SK-N-SH (cell line): ENCODE results near the gene RMI1. TPM values are rescaled to one million over a fixed set of nuclear protein-coding genes. Genes with fewer than 3 reads are reported as not detected.
A peak's percentile ranks its signal among the peaks of the same experiment; 100 is the strongest.

ENCODE experiments used
- CTCF ChIA-PET: fragments of 300-600, 350-600 bp; formaldehyde crosslinking; extraction: SDS; loops from one replicate; lab custom pipeline; 2021; lab: Yijun Ruan, JAX
- POLR2A ChIA-PET: fragments of 350-600 bp; sonication (Branson Sonifier 250); formaldehyde crosslinking; extraction: SDS; loops from one replicate; lab custom pipeline; 2020; ENCODE audit warnings: antibody characterized with exemption, inconsistent platforms; lab: Yijun Ruan, JAX
- DNase-seq: peaks from one replicate; pipeline ENCODE4 v3.0.0; 2012
- H2AFZ ChIP-seq: fragments of 200-600 bp; sonication (generic); 2 replicates; pipeline ENCODE4 v1.8.1; 2016; ENCODE audit warnings: antibody characterized with exemption, mild to moderate bottlenecking, low read depth
- H3F3A ChIP-seq: fragments of 200-600 bp; sonication (generic); replicated peaks from 2 replicates; pipeline ENCODE3; 2016; ENCODE audit warnings: antibody characterized with exemption, mild to moderate bottlenecking; ENCODE audit not compliant: insufficient read depth
- H3K27ac ChIP-seq, 2 experiments: fragments of 200-500 bp in 1 of 2; fragments of 200-600 bp in 1 of 2; sonication (Bioruptor generic) in 1 of 2; sonication (generic), shearing (Covaris generic) in 1 of 2; 2 replicates each; pipeline versions ENCODE4 v1.5.1 to v1.6.1; 2014 to 2016; ENCODE audit warnings: low read depth in 2 of 2, inconsistent platforms in 1 of 2, low read length in 1 of 2, mild to moderate bottlenecking in 1 of 2, mixed read lengths in 1 of 2
- H3K27me3 ChIP-seq: fragments of 200-600 bp; sonication (generic), shearing (Covaris generic); 2 replicates; pipeline ENCODE4 v1.6.1; 2016; ENCODE audit warnings: mixed run types; ENCODE audit not compliant: insufficient read depth
- H3K36me3 ChIP-seq, 2 experiments: fragments of 200-500 bp in 1 of 2; fragments of 200-600 bp in 1 of 2; sonication (Bioruptor generic) in 1 of 2; sonication (generic) in 1 of 2; replicated peaks in 1 of 2; 2 replicates each; pipeline versions ENCODE3 to v1.5.1; 2014 to 2016; ENCODE audit warnings: low read length in 1 of 2, mild to moderate bottlenecking in 1 of 2; ENCODE audit not compliant: insufficient read depth in 2 of 2, control insufficient read depth in 1 of 2
- H3K4me1 ChIP-seq, 2 experiments: fragments of 200-500 bp in 1 of 2; fragments of 200-600 bp in 1 of 2; sonication (Bioruptor generic) in 1 of 2; sonication (generic), shearing (Covaris generic) in 1 of 2; 2 replicates each; pipeline versions ENCODE4 v1.5.1 to v1.6.1; 2014 to 2016; ENCODE audit warnings: low read depth in 1 of 2, low read length in 1 of 2, mixed run types in 1 of 2; ENCODE audit not compliant: insufficient read depth in 2 of 2, control insufficient read depth in 1 of 2
- H3K4me2 ChIP-seq: fragments of 200-600 bp; sonication (generic), shearing (Covaris generic); 2 replicates; pipeline ENCODE4 v1.6.1; 2017; ENCODE audit warnings: mixed run types
- H3K4me3 ChIP-seq, 2 experiments: fragments of 200-500 bp in 1 of 2; fragments of 200-600 bp in 1 of 2; sonication (Bioruptor generic) in 1 of 2; sonication (generic), shearing (Covaris generic) in 1 of 2; 2 replicates each; pipeline versions ENCODE4 v1.5.1 to v1.8.1; 2014 to 2016; ENCODE audit warnings: low read depth in 2 of 2, inconsistent platforms in 1 of 2, low read length in 1 of 2, mild to moderate bottlenecking in 1 of 2, mixed read lengths in 1 of 2, moderate library complexity in 1 of 2
- H3K79me2 ChIP-seq: fragments of 200-600 bp; sonication (generic); 2 replicates; pipeline ENCODE4 v1.8.1; 2017; ENCODE audit warnings: mild to moderate bottlenecking; ENCODE audit not compliant: insufficient read depth
- H3K9ac ChIP-seq: fragments of 200-600 bp; sonication (generic); 2 replicates; pipeline ENCODE4 v1.6.1; 2017; ENCODE audit warnings: mixed run types
- H3K9me2 ChIP-seq: fragments of 200-600 bp; sonication (generic); 2 replicates; pipeline ENCODE4 v1.6.1; 2017; ENCODE audit warnings: mixed run types
- H3K9me3 ChIP-seq: fragments of 200-600 bp; sonication (generic); 2 replicates; pipeline ENCODE4 v1.6.1; 2017; ENCODE audit warnings: mixed run types, mild to moderate bottlenecking, moderate library complexity
- H4K20me1 ChIP-seq: fragments of 200-600 bp; sonication (generic); 2 replicates; pipeline ENCODE4 v1.6.1; 2017; ENCODE audit warnings: mild to moderate bottlenecking, mixed run types; ENCODE audit not compliant: insufficient read depth
- FOXJ3 ChIP-seq: sonication (generic); formaldehyde crosslinking; IDR thresholded peaks from 2 replicates; pipeline ENCODE4 v1.5.1; 2020; ENCODE audit warnings: mild to moderate bottlenecking, missing genetic modification reagents
- GABPA ChIP-seq: IDR thresholded peaks from 2 replicates; pipeline ENCODE4 v1.4.0; 2012; ENCODE audit warnings: low read depth, mild to moderate bottlenecking
- GATA2 ChIP-seq: sonication (generic); formaldehyde crosslinking; IDR thresholded peaks from 2 replicates; pipeline ENCODE4 v1.5.0; 2020; ENCODE audit warnings: mild to moderate bottlenecking, missing genetic modification reagents
- MAX ChIP-seq: IDR thresholded peaks from 2 replicates; pipeline ENCODE4 v1.4.0; 2012; ENCODE audit warnings: low read depth
- MEF2A ChIP-seq: IDR thresholded peaks from 2 replicates; pipeline ENCODE4 v1.4.0; 2012; ENCODE audit warnings: low read depth, borderline replicate concordance
- POLR2AphosphoS5 ChIP-seq: IDR thresholded peaks from 2 replicates; pipeline ENCODE4 v1.6.1; 2012; ENCODE audit warnings: low read depth, low read length
- RAD21 ChIP-seq: IDR thresholded peaks from 2 replicates; pipeline ENCODE4 v1.6.1; 2012; ENCODE audit warnings: mild to moderate bottlenecking, low read length
- RCOR1 ChIP-seq: fragments of 150-350 bp; IDR thresholded peaks from 2 replicates; pipeline ENCODE4 v1.6.1; 2017; ENCODE audit warnings: antibody characterized with exemption, low read length
- REST ChIP-seq: IDR thresholded peaks from 2 replicates; pipeline ENCODE4 v1.6.1; 2012; ENCODE audit warnings: mild to moderate bottlenecking, low read depth, low read length, moderate library complexity
- RFX5 ChIP-seq: IDR thresholded peaks from 2 replicates; pipeline ENCODE4 v1.6.1; 2012; ENCODE audit warnings: mild to moderate bottlenecking, improper control_type of control experiment, low read length
- SIN3A ChIP-seq: IDR thresholded peaks from 2 replicates; pipeline ENCODE4 v1.6.1; 2012; ENCODE audit warnings: low read depth, mild to moderate bottlenecking, low read length, moderate library complexity, borderline replicate concordance
- TEAD4 ChIP-seq: IDR thresholded peaks from 2 replicates; pipeline ENCODE4 v1.4.0; 2012; ENCODE audit warnings: mild to moderate bottlenecking, borderline replicate concordance; ENCODE audit not compliant: insufficient read depth
- WGBS: methylation state at CpG from one replicate; pipeline ENCODE4 v1.1.6; 2017; ENCODE audit warnings: low lambda C conversion rate; 5-methylcytosine and 5-hydroxymethylcytosine counted together
- polyA plus RNA-seq, 3 experiments: library from polyadenylated mRNA; depleted of rRNA; stranded (reverse); fragments of >200 nt; gene quantifications; 2 replicates each; pipeline ENCODE4 v1.2.3, GENCODE V29; 2012

The RMI1 gene
- polyA plus RNA-seq, 1 of the 3 experiments (the other 2 are of a cell fraction), result 1.0 TPM

- Histone ChIP-seq H3K4me3 (no peak overlapping the region), H3K4me2 (no peak overlapping the region), H3K9ac (no peak overlapping the region), H3K9me3 (no peaks in the 10 kb centered on the region), H3K79me2 (peaks cover 20% of the 10 kb centered on the region), H3F3A (peaks cover 62% of the 10 kb centered on the region), H3K27me3 (no peaks in the 10 kb centered on the region), H4K20me1 (peaks cover 49% of the 10 kb centered on the region), H3K27ac (peak overlapping the region in 1 of 2 experiments; percentile 60; a peak in 1 of 4 replicates), H3K9me2 (no peaks in the 10 kb centered on the region), H3K4me1 (no peaks in the 10 kb centered on the region; a peak in 1 of 4 replicates), H2AFZ (no peak overlapping the region), H3K36me3 (peaks cover 45 to 52% of the 10 kb centered on the region in 2 experiments)
- TF ChIP-seq SIN3A, result no peak
- no peak for TF ChIP-seq GABPA
- POLR2A ChIA-PET, result interaction anchor here (1.0 kb wide), 1 partner anchor 10 kb away, joined by 3 read pairs; a partner anchor contains a TSS
- WGBS, result 89% methylated on average over 8 of the region's 8 CpGs
- no peak for DNase-seq
- CTCF ChIA-PET, result interaction anchor here (1.1 to 1.4 kb wide), 2 partner anchors 14 to 295 kb away, joined by 3 to 6 read pairs; partner anchors contain the start of gene HNRNPK
Observed at GRCh38 chr9:83966209-83966582, 14.4 kb upstream of the RMI1 start.

GRCh38 chr9:83967073-83967472, 13.5 kb upstream of the RMI1 start:
- H3K4me3 ChIP-seq, result no peak overlapping the region
- H3K9ac ChIP-seq, result no peak overlapping the region
- H4K20me1 ChIP-seq, result peaks cover 58% of the 10 kb centered on the region
- DNase-seq, result no peak
- no peak overlapping the region for H2AFZ ChIP-seq
- H3K4me1 ChIP-seq, result no peaks in the 10 kb centered on the region; a peak in 1 of 4 replicates
- no peaks in the 10 kb centered on the region for H3K9me2 ChIP-seq
- H3K27ac ChIP-seq, result peak overlapping the region in 1 of 2 experiments; percentile 60; a peak in 1 of 4 replicates
- no peak overlapping the region for H3K4me2 ChIP-seq
- TF ChIP-seq POLR2AphosphoS5 (peak; percentile 33; the same call in 1 of the 2 replicates), MAX (no peak)
- peaks cover 54 to 61% of the 10 kb centered on the region in 2 experiments for H3K36me3 ChIP-seq
- H3K79me2 ChIP-seq, result peaks cover 29% of the 10 kb centered on the region
- ChIA-PET POLR2A (no interaction called here), CTCF (interaction anchor here (1.1 to 2.3 kb wide), 2 partner anchors 13 to 294 kb away, joined by 3 to 7 read pairs; partner anchors contain the start of gene HNRNPK)
- H3K27me3 ChIP-seq, result no peaks in the 10 kb centered on the region
- WGBS, result 93% methylated on average over 1 of the region's 1 CpG
- H3F3A ChIP-seq, result peaks cover 67% of the 10 kb centered on the region
- H3K9me3 ChIP-seq, result no peaks in the 10 kb centered on the region

DNA sequence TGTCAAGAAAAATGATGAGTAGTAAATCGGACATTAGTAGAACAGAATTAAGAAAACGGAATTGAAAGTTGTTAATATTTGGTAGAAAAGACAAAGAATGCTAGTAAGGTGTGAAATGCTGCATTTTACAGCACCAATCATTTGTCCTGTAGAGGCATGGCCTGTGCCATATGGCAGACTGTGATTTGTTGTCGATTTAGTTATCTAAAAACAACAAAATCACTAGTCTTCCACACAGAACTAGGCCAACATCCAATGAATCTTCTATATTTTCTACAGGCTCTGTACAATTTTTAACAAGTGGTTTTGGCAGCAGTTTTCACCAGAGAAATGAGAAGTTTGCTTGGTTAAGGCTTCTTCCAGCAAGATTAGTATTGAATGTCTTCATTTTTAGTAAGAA, 11.0 kb upstream of the RMI1 start:
- H3K79me2 ChIP-seq, result peaks cover 54% of the 10 kb centered on the region
- H3K9ac ChIP-seq, result no peak overlapping the region
- POLR2A ChIA-PET, result no interaction called here
- H4K20me1 ChIP-seq, result peaks cover 83% of the 10 kb centered on the region
- CTCF ChIA-PET, result interaction anchor here (1.7 kb wide), 1 partner anchor 292 kb away, joined by 8 read pairs; no protein-coding TSS in a partner anchor
- no peak for DNase-seq
- no peak overlapping the region for H3K4me3 ChIP-seq
- H3K4me1 ChIP-seq, result peaks cover 0 to 2% of the 10 kb centered on the region in 2 experiments; a peak in 2 of 4 replicates
- peaks cover 87% of the 10 kb centered on the region for H3F3A ChIP-seq
- no peaks in the 10 kb centered on the region for H3K9me3 ChIP-seq
- TF ChIP-seq RFX5 (no peak), GABPA (no peak), REST (no peak), RCOR1 (no peak), FOXJ3 (no peak), GATA2 (CRISPR knock-in tag) (no peak), TEAD4 (no peak), RAD21 (no peak), MEF2A (no peak)
- H3K27ac ChIP-seq, result no peak overlapping the region; a peak in 1 of 4 replicates
- WGBS, result 98% methylated on average over 3 of the region's 3 CpGs
- H3K36me3 ChIP-seq, result peaks cover 79 to 86% of the 10 kb centered on the region in 2 experiments
- H3K27me3 ChIP-seq, result no peaks in the 10 kb centered on the region
- no peak overlapping the region for H2AFZ ChIP-seq
- H3K9me2 ChIP-seq, result no peaks in the 10 kb centered on the region
- no peak overlapping the region for H3K4me2 ChIP-seq
